ENCODE data around the gene SASH1.

Gene SASH1

GRCh38 chr6:148528292-148528691 lies 185.7 kb downstream of the SASH1 start:
- no peak for DNase-seq

GRCh38 chr6:148529010-148529409 lies 186.4 kb downstream of the SASH1 start:
- no peak for DNase-seq

GRCh38 chr6:148530394-148530953 lies 187.8 kb downstream of the SASH1 start:
- peak; percentile 24 for DNase-seq

- DNase-seq = no peak
These were observed 188.3 kb downstream of the SASH1 start for GRCh38 chr6:148530976-148531375.

- DNase-seq = no peak
These were observed 190.1 kb downstream of the SASH1 start for GRCh38 chr6:148532698-148533097.

GRCh38 chr6:148533309-148534107 lies 190.9 kb downstream of the SASH1 start:
- DNase-seq = no peak

GRCh38 chr6:148534871-148535270 lies 192.2 kb downstream of the SASH1 start:
- no peak for DNase-seq

GRCh38 chr6:148535381-148535780 lies 192.7 kb downstream of the SASH1 start:
- no peak for DNase-seq

GRCh38 chr6:148535976-148536375 lies 193.3 kb downstream of the SASH1 start:
- no peak for DNase-seq

GRCh38 chr6:148538261-148539190 lies 195.9 kb downstream of the SASH1 start:
- no peak for DNase-seq

GRCh38 chr6:148543540-148543939 lies 200.9 kb downstream of the SASH1 start:
- no peak for DNase-seq

GRCh38 chr6:148544421-148544820 lies 201.8 kb downstream of the SASH1 start:
- DNase-seq = no peak

- DNase-seq = no peak
These were observed 203.3 kb downstream of the SASH1 start for GRCh38 chr6:148545901-148546300.

- DNase-seq = no peak
These were observed 204.5 kb downstream of the SASH1 start for GRCh38 chr6:148547110-148547509.

GRCh38 chr6:148548065-148548748 lies 205.6 kb downstream of the SASH1 start:
- no peak for DNase-seq

GRCh38 chr6:148548749-148549140 lies 206.1 kb downstream of the SASH1 start:
- DNase-seq = no peak

- DNase-seq = no peak
These were observed 207.9 kb downstream of the SASH1 start for GRCh38 chr6:148550569-148550968.

GRCh38 chr6:148551226-148551625 lies 208.6 kb downstream of the SASH1 start:
- no peak for DNase-seq

GRCh38 chr6:148556410-148556809 lies 213.8 kb downstream of the SASH1 start:
- no peak for DNase-seq

- peak; percentile 27 for DNase-seq
These were observed 215.2 kb downstream of the SASH1 start for GRCh38 chr6:148557796-148558321.

- DNase-seq = peak; percentile 68
These were observed 217.3 kb downstream of the SASH1 start for GRCh38 chr6:148559848-148560433.

- DNase-seq = no peak
These were observed 219.0 kb downstream of the SASH1 start for GRCh38 chr6:148561629-148562028.
